Endometrial microvascular endothelial cells (primary cell): ENCODE data around the gene TRIM47. TPM values are rescaled to one million over a fixed set of nuclear protein-coding genes. Genes with fewer than 3 reads are reported as not detected.

ENCODE experiments used
- in situ Hi-C: cut with HindIII; loops from 2 replicates; pipeline ENCODE4 v1.10.0; 2017; ENCODE audit warnings: low sequenced_read_pairs, low pct_unique_long_range_greater_than_20kb; ENCODE audit errors: inconsistent ontology term
- total RNA-seq: library from RNA; depleted of rRNA; stranded (reverse); fragments of >200 nt; gene quantifications from one replicate; pipeline ENCODE4 v1.2.3, GENCODE V29; 2015; ENCODE audit errors: inconsistent ontology term

Gene TRIM47
- total RNA-seq, 1 donor from 2014 or later = 53.3 TPM

- in situ Hi-C loops = no loop called here
These were observed 30.9 kb upstream of the TRIM47 start for GRCh38 chr17:75909051-75909811.

DNA sequence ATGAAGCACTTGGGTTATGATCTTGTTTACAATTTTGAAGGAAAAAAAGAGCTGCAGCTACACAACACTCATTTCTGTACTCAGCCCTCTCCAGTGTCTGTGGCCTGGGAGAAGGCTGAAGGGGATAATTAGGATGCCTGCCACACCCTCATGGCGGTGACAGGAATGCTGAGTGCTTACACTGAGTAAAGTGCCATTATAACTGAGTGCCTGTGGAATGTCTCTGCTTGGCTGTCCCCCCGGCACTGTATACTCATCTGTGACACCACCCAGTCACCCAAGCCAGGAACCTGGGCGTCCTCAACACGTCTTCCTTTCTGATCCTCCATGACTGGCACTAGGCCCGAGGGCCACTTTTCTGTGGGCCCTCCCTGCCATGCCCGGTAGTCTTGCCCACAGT, 29.8 kb upstream of the TRIM47 start:
- in situ Hi-C loops = no loop called here

GRCh38 chr17:75906143-75906884, 27.9 kb upstream of the TRIM47 start:
- in situ Hi-C loops = no loop called here

DNA sequence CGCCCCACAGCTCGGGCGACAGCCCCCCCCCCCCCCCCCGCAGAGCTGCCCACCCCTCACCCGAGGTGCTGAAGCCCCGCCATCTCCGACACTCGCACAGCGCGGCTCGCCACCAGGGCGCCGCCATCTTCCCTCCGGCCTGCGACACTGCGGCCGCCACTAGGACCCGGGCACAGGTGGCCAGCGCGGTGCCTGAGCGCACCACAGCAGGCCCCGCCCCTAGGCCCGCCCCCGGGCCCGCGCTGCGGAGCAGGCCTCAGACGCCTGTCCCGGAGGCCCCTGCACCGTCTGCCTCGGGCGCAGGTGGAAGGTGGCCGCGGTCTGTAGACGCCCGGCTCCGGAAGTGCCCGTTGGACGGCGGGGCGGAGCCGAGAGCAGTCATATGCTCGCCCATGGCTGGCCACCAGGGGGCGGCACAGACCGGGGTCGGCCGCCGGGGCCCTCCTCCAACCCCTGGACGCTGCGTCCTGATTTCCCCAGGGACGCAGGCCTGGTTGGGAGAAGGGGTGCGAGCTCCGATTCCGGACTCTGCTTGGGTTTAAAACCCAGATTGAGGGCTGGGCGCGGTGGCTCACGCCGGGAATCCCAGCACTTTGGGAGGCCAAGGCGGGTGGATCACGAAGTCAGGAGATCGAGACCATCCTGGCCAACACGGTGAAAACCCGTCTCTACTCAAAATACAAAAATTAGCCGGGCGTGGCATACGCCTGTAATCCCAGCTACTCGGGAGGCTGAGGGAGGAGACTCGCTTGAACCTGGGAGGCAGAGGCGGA, 26.6 kb upstream of the TRIM47 start, which contains the start of gene MRPL38:
Gene MRPL38, minus strand, starts transcription at position 136 of the 773 bp plus-strand sequence. Its CDS starts 9 bp downstream, at position 127.
- in situ Hi-C loops = no loop called here

GRCh38 chr17:75902406-75902805, 24.0 kb upstream of the TRIM47 start:
- in situ Hi-C loops = no loop called here

- in situ Hi-C loops = no loop called here
These were observed 23.3 kb upstream of the TRIM47 start for GRCh38 chr17:75901727-75902126.

DNA sequence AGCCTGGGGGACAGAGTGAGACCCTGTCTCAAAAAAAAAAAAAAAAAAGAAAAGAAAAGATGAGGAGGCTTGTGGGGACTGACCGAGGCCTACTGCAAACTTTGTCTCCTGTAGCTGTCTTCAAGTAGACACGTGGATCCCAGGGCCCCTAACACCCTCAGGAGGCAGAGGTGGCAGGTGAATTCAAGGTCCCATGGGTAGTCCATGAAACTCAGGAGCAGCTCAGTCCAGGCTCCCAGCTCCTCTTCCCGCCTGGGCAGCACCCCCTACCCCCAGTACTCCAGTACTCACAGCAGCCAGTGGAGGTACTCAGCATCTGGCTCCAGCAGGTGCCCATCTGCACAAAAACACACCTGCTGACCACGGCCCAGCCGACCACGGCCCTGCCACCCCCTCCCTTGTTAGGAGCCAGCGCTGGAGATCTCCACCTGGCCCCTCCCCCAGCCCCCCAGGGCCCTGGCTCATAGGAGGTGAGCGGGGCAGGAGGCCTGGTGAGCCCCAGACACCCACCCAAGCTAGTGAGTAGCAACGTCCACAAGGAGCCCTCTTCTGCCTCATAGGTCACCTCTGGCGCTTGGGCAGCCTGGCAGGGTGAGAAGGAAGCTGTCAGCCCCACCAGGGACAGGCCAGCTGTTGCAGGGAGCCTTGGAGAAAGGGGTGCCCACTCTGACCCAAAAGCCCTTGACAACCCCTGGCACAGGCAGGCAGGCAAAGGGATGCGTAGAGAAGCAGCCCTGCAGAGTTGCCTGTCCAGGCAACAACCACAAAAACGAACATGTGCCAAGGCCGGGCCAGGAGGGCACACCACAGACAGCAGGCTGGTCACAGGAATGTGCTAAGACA, 22.5 kb upstream of the TRIM47 start:
- in situ Hi-C loops = no loop called here

GRCh38 chr17:75899767-75900468, 21.5 kb upstream of the TRIM47 start:
- in situ Hi-C loops = no loop called here

DNA sequence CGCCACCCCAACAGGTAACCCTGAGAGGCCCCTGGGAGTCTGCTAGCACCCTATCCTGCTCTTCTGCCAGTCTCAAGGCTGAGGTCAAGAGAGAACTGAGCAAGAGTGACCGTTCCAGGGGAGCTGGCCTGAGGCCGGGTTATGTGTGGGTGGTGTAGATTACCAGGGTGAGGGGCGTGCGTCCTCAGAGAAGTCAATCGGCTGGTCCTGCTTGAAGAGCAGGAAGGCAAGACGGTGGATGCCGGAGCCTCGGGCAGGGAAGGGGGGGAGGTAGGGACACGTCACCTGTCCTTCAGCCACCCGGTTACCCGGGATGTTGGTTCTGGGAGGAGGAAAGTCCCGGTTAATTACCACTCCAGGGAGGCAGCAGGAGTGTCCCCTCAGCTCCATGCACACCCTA, 21.0 kb upstream of the TRIM47 start:
- in situ Hi-C loops = no loop called here

DNA sequence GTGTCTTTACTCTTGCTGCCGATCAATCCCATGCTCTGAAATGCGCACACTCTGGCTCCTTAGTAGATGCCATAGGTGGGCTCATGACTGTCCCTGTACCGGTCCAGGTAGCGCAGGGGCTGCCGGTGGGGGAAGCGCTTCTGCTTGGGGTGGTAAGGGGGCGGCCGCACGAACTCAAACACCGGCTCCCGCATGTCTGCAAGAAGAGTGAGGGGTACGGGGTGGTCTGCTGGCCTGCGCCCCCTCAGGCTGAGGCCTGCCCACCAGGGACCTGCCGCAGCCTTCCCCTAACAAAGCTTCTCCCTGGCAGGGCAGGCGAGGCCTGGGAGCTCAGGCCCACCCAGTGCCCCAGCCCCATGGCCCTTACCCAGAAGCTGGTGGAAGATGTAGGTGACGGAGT, 20.4 kb upstream of the TRIM47 start:
- in situ Hi-C loops = no loop called here

- in situ Hi-C loops = no loop called here
These were observed 19.7 kb upstream of the TRIM47 start for GRCh38 chr17:75898065-75898464.

DNA sequence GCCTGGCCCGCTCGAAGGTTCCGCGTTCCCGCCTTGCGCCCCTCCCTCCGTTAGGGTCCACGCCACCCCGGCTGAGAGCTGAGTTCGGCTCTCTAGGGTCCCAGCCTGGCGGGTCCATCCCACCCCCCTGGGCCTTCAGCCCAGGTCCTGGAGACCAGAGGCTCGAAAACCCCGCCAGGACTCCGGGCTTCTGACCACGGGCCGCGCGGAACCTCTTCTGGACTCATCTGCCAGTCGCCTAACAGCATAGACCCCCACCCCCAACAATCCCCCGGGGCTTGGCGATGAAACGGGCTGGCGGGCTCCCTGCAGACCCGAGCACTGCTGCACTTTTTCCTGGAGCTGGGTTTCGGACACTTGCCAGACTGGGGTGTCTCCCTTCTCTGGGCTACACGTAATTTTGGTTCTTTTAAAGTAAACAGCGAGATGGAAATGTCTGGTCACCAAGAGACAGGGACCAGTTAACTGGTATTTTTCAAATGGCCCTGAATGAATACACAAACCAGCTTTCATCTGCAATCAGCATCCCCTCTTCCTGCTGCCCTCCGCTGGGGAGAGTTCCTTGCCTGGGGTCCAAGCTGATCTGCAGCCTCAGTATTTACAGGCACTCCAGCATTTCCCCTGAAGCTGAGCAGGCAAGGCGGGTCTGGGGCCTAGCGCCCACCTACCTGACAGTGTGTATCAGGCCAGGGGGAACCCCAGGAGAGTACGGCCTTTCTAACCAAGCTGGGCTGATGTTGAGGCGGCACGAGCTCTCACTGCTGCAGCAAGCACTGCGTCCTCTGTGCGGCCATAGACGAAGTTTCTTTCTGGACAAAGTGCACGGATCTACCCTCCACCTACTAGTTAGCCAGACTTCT, 19.0 kb upstream of the TRIM47 start:
- in situ Hi-C loops = no loop called here

- in situ Hi-C loops = no loop called here
These were observed 18.2 kb upstream of the TRIM47 start, which contains the start of gene TRIM65 for GRCh38 chr17:75896415-75897159. Gene TRIM65 (minus strand): TSS chr17:75896951. CDS start chr17:75896937, 14 bp downstream.

- in situ Hi-C loops = no loop called here
These were observed 17.2 kb upstream of the TRIM47 start for GRCh38 chr17:75895370-75896155.

- in situ Hi-C loops = no loop called here
These were observed 15.8 kb upstream of the TRIM47 start for GRCh38 chr17:75894049-75894733.
